Measurements from ENCODE around the gene CABP4.

CABP4 gene

DNA sequence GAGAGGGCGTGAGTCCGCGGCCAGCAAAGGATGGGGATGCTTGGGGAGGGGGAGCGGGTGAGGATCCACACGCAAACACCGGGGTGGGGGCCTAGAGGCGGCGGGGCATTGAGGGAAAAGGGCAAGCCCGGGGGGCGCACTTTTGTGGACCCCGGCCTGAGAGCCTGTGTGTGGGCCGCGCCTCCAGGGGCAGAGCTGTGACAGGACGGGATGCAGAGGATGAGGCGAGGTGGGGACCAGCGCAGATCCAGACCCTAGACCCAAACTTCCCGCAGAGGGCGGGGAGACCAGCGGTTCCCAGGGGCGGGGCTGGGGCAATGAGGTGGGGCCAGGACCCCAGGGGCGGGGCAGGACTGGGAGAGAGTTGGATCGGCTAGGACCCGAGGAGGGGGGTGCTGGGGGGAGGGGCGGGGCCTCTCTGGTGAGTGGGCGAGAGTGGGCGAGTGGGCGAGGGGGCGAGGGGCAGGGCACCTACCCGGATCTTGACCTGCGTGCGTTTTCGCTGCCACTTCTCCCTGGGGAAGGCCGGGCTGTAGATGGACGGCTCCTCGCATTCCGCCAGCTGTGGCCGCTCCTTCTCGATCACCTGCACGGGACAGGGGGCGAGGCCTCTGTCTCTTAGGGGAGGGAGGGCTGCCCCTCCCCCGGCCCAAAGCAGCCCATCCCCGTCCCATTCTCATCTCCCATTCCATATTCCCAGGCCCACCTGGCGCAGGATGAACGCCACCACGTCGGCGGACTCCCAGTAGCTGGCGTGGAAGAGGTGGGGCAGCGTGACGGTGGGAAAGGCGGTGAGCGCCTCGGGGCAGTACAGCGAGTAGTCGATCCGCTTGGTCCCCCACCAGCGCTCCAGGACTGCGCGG is 39.4 kb downstream of the CABP4 start:
- TF ChIP-seq, protein P1, sequence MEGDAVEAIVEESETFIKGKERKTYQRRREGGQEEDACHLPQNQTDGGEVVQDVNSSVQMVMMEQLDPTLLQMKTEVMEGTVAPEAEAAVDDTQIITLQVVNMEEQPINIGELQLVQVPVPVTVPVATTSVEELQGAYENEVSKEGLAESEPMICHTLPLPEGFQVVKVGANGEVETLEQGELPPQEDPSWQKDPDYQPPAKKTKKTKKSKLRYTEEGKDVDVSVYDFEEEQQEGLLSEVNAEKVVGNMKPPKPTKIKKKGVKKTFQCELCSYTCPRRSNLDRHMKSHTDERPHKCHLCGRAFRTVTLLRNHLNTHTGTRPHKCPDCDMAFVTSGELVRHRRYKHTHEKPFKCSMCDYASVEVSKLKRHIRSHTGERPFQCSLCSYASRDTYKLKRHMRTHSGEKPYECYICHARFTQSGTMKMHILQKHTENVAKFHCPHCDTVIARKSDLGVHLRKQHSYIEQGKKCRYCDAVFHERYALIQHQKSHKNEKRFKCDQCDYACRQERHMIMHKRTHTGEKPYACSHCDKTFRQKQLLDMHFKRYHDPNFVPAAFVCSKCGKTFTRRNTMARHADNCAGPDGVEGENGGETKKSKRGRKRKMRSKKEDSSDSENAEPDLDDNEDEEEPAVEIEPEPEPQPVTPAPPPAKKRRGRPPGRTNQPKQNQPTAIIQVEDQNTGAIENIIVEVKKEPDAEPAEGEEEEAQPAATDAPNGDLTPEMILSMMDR (IDR thresholded peaks at IDR 0.05; ENCODE audit: low read depth, low read length, missing control alignments), result no peak
- in situ Hi-C loops (cut with HindIII; ENCODE audit: low sequenced_read_pairs), result no loop called here
- no peak overlapping the region for H3K4me3 ChIP-seq (ENCODE audit: low read depth, low read length)
- no peak for DNase-seq (ENCODE audit: low read depth)

DNA sequence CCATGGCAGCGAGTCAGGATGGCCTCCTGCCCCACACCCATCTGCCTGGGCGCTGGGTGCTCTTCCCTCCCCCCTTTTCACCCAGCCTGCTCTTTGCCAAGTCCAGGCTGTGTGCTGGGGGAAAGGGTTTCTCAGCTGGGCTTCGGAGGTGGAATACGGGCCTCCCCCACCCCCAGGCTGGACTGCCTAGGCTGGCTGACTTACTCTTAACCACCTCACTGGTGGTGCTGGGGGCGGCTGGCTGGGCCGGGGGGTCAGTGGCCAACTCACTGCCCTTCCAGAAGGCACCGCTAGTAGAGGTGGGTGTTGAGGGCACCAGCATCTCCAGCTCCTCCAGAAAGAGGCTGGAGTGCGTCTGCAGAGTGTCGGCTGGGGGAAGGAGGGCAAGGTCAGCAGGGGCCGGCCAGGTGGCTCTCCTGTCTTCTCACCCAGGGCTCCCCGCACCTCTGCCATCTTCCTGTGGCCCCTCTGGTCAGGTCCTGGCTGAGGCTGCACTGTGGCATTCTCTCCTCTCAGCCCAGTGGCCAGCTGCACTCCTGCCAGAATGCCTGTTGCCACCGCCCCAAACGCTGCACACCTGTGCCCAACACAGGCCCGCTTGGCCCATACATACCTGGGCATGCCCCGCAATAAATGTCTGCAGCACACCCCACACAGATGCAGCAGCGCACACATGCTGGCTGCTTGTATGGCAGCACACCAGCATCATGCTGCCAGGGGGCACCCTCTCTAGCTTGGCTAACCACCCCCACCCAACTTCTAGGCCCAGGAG is 40.3 kb downstream of the CABP4 start:
- TF ChIP-seq, protein P1 (IDR thresholded peaks at IDR 0.05; ENCODE audit: low read depth, low read length, missing control alignments), result no peak
- no peak overlapping the region for H3K4me3 ChIP-seq (ENCODE audit: low read depth, low read length)
- in situ Hi-C loops (cut with HindIII; ENCODE audit: low sequenced_read_pairs), result no loop called here
- DNase-seq (ENCODE audit: low read depth), result no peak

DNA sequence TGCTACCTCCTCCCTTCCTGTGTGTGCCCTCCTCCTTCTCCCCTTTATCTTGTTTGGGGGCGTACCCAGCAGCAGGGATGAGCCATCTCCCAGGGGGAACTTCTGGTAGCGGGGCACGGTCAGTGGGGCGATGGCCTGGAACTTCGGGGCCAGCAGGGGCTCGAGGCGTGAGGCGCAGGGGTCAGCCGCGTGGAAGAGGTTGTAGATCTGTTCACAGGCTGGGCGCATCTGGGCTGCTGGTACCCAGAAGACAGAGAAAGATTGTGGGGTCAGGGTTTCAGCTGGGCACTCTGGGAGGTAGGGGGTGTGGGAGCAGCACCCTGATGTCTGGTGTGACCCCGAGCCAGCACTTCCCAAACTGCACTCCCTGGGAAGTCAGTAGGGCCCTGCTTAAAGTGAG is 41.0 kb downstream of the CABP4 start:
- no peak for DNase-seq (ENCODE audit: low read depth)
- H3K4me3 ChIP-seq (ENCODE audit: low read depth, low read length), result no peak overlapping the region
- in situ Hi-C loops (cut with HindIII; ENCODE audit: low sequenced_read_pairs), result no loop called here
- TF ChIP-seq, protein P1 (IDR thresholded peaks at IDR 0.05; ENCODE audit: low read depth, low read length, missing control alignments), result no peak

DNA sequence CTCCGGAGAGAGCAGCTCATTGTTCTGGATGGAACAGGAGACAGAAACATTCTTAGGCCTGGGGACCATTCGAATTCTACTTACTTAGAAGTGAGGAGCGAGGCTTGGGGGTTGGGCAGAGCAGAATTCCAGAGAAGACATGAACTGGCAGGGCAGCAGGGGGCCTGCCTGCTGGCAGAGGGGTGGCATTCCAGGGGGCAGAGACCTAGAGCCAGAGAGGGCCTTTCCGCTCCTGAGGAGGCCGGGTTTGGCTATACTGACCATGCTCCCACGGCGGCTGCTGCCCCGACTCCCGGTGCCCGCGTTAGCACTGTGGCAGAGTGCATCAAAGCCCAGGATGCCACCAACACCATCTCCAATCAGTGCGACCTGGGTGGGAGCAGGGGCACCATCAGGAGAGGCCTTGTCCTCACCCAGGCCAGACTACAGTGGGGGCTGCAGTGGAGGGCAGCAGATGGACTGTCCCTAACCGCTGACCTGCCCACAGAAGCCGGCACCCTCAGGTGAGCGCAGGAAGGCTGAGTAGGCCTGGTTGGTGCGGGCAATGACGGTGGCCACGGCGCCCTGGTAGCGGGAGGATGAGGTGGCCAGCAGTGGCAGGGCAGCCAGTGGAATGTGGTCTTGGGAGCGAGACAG is 42.6 kb downstream of the CABP4 start:
- no peak overlapping the region for H3K4me3 ChIP-seq (ENCODE audit: low read depth, low read length)
- TF ChIP-seq, protein P1 (IDR thresholded peaks at IDR 0.05; ENCODE audit: low read depth, low read length, missing control alignments), result no peak
- in situ Hi-C loops (cut with HindIII; ENCODE audit: low sequenced_read_pairs), result no loop called here
- DNase-seq (ENCODE audit: low read depth), result no peak

DNA sequence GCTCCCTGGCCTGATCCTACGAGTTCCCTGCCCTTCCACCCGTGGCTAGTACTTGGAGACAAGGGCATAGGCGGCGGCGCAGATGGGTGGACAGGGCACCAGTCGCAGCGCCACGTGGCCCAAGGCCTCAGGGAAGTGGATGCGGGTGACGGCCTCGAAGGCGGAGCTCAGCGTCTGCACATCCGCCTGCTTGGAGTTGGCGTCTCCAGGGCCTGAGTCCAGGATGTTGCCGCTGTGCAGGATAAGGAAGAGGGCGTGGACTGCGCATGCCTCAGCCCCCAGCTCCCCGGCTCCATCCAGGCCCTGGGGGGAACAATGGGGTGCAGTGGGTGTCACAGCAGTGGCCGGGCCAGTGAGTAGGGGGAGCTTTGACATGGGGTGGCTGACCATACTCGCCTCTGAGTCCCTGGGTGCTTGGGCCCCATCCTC is 43.4 kb downstream of the CABP4 start:
- no peak overlapping the region for H3K4me3 ChIP-seq (ENCODE audit: low read depth, low read length)
- DNase-seq (ENCODE audit: low read depth), result no peak
- TF ChIP-seq, protein P1 (IDR thresholded peaks at IDR 0.05; ENCODE audit: low read depth, low read length, missing control alignments), result no peak
- in situ Hi-C loops (cut with HindIII; ENCODE audit: low sequenced_read_pairs), result no loop called here

DNA sequence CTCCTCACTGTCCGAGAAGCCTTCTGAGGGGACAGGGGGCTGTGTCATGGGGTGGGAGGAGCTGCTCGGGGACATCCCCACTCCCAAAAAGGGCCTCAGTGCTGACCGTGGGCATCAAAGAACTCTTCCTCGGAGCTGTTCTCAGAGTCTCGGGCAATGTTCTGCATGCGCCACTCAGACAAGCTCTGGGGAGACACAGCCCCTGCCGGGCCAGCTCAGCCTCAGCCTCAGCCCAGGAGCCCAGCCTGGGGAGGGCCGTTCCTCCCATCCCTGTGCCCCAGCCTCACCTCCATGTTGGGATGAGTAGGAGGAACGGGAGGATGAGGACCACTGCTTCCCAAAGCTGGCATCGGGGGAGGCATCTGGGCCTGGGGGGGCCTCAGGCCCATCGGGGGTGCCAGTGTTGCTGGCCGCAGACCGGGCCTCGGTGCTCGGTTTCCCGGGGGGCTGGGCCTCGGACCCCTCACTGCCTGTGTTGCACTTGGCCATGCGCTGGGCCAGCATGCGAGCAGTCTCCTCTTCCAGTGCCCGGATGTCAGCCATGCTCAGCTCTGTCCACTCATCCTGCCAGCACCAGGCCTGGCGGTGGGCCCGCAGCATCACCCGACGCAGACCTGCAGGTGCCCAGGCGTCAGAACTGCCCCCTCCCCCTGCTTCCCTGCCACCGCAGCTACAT is 44.8 kb downstream of the CABP4 start:
- H3K4me3 ChIP-seq (ENCODE audit: low read depth, low read length), result no peak overlapping the region
- TF ChIP-seq, protein P1 (IDR thresholded peaks at IDR 0.05; ENCODE audit: low read depth, low read length, missing control alignments), result no peak
- DNase-seq (ENCODE audit: low read depth), result no peak
- in situ Hi-C loops (cut with HindIII; ENCODE audit: low sequenced_read_pairs), result no loop called here

Measured in astrocyte of the cerebellum (primary cell).